PFSK-1 (cell line): Measurements from ENCODE around the gene PARP3.

Experiments used
- POLR2AphosphoS5 ChIP-seq: IDR thresholded peaks from 2 replicates; pipeline ENCODE4 v1.6.1; 2012; ENCODE audit warnings: low read depth, mild to moderate bottlenecking, control low read depth, low read length, moderate library complexity
- TF ChIP-seq, protein P1 (sequence below), 2 experiments: IDR thresholded peaks; 2 replicates each; pipeline versions ENCODE4 v1.6.1 to v1.8.0; 2011 to 2012; ENCODE audit warnings: low read depth in 2 of 2, low read length in 2 of 2, control low read depth in 1 of 2, inconsistent platforms in 1 of 2, mild to moderate bottlenecking in 1 of 2, moderate library complexity in 1 of 2; ENCODE audit not compliant: insufficient read depth in 1 of 2

- no peak for TF ChIP-seq POLR2AphosphoS5
- TF ChIP-seq, protein P1, sequence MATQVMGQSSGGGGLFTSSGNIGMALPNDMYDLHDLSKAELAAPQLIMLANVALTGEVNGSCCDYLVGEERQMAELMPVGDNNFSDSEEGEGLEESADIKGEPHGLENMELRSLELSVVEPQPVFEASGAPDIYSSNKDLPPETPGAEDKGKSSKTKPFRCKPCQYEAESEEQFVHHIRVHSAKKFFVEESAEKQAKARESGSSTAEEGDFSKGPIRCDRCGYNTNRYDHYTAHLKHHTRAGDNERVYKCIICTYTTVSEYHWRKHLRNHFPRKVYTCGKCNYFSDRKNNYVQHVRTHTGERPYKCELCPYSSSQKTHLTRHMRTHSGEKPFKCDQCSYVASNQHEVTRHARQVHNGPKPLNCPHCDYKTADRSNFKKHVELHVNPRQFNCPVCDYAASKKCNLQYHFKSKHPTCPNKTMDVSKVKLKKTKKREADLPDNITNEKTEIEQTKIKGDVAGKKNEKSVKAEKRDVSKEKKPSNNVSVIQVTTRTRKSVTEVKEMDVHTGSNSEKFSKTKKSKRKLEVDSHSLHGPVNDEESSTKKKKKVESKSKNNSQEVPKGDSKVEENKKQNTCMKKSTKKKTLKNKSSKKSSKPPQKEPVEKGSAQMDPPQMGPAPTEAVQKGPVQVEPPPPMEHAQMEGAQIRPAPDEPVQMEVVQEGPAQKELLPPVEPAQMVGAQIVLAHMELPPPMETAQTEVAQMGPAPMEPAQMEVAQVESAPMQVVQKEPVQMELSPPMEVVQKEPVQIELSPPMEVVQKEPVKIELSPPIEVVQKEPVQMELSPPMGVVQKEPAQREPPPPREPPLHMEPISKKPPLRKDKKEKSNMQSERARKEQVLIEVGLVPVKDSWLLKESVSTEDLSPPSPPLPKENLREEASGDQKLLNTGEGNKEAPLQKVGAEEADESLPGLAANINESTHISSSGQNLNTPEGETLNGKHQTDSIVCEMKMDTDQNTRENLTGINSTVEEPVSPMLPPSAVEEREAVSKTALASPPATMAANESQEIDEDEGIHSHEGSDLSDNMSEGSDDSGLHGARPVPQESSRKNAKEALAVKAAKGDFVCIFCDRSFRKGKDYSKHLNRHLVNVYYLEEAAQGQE (IDR thresholded peaks at IDR 0.05; ENCODE audit: insufficient read depth in 1 of 2, low read depth in 2 of 2, low read length in 2 of 2) = no peak
Measured at GRCh38 chr3:51983578-51984268, 41.6 kb downstream of the PARP3 start.
